ENCODE results near the gene DEPDC5. TPM values are rescaled to one million over a fixed set of nuclear protein-coding genes. Genes with fewer than 3 reads are reported as not detected.

DEPDC5 gene
- total RNA-seq, 4 donors from 2014 or later = 17.5 to 30.4 (median 22.8) TPM

DNA sequence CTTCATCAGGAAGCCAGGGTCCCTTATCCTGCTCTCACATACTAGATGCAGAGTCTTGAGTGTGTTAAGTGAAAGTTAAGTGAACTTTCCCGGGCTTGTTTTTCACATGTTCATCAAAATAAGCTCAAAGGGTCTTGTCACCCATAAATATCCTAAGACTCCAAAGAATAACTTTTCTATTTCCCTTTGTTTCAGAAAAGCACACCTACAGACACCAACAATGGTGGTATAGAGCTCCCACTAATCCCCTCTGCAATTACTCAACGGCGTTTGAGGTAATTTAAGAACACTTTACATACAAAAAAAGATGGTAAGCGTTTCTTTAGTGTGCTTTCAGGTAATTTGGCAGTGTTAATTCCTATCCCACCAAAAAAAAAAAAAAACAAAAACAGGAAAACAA, 6.4 kb upstream of the DEPDC5 start:
- TF ChIP-seq, protein P1, sequence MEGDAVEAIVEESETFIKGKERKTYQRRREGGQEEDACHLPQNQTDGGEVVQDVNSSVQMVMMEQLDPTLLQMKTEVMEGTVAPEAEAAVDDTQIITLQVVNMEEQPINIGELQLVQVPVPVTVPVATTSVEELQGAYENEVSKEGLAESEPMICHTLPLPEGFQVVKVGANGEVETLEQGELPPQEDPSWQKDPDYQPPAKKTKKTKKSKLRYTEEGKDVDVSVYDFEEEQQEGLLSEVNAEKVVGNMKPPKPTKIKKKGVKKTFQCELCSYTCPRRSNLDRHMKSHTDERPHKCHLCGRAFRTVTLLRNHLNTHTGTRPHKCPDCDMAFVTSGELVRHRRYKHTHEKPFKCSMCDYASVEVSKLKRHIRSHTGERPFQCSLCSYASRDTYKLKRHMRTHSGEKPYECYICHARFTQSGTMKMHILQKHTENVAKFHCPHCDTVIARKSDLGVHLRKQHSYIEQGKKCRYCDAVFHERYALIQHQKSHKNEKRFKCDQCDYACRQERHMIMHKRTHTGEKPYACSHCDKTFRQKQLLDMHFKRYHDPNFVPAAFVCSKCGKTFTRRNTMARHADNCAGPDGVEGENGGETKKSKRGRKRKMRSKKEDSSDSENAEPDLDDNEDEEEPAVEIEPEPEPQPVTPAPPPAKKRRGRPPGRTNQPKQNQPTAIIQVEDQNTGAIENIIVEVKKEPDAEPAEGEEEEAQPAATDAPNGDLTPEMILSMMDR (IDR thresholded peaks at IDR 0.05) = no peak
- TF ChIP-seq POLR2A (IDR thresholded peaks at IDR 0.05) = no peak
- no peak for DNase-seq
- 43 to 54% methylated on average over 4 of the region's 4 CpGs for WGBS, 2 donors
- Histone ChIP-seq H3K4me1 (peaks cover 24% of the 10 kb centered on the region in 2 donors), H3K27ac (no peak overlapping the region), H3K36me3 (no peaks in the 10 kb centered on the region), H3K27me3 (no peaks in the 10 kb centered on the region), H3K4me3 (replicated peaks in 1 of 3) (no peak overlapping the region), H3K9me3 (no peaks in the 10 kb centered on the region)
- intact Hi-C loops (cut with DNase I) = no loop called here

DNA sequence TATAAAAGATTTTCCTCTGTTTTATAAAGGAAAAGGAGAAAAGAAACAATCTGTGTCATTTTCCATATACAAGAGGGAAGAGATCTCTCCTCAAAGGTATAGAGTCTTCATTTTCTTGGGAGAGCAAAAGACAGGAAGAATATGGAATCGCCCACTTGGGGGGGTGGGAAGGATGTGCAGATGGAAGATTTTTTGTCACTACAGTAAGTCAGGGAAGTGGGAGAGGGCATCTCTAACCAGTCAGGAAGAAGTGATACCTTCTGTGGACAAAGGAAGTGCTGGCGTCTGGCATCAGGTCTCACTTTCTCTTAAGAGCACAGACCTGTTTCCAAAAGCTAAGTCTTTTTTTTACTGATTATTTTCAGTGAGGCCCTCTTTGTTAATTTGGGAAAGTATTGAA, 5.3 kb upstream of the DEPDC5 start:
- no peak for TF ChIP-seq POLR2A (IDR thresholded peaks at IDR 0.05)
- TF ChIP-seq, protein P1 (IDR thresholded peaks at IDR 0.05) = no peak
- Histone ChIP-seq H3K4me1 (peaks cover 30 to 32% of the 10 kb centered on the region in 2 donors), H3K4me3 (replicated peaks in 1 of 3) (no peak overlapping the region), H3K27ac (no peak overlapping the region), H3K36me3 (no peaks in the 10 kb centered on the region), H3K27me3 (no peaks in the 10 kb centered on the region), H3K9me3 (no peaks in the 10 kb centered on the region)
- no peak for DNase-seq
- 16 to 20% methylated on average over 2 of the region's 2 CpGs for whole genome bisulfite sequencing, 2 donors
- intact Hi-C loops (cut with DNase I) = no loop called here

DNA sequence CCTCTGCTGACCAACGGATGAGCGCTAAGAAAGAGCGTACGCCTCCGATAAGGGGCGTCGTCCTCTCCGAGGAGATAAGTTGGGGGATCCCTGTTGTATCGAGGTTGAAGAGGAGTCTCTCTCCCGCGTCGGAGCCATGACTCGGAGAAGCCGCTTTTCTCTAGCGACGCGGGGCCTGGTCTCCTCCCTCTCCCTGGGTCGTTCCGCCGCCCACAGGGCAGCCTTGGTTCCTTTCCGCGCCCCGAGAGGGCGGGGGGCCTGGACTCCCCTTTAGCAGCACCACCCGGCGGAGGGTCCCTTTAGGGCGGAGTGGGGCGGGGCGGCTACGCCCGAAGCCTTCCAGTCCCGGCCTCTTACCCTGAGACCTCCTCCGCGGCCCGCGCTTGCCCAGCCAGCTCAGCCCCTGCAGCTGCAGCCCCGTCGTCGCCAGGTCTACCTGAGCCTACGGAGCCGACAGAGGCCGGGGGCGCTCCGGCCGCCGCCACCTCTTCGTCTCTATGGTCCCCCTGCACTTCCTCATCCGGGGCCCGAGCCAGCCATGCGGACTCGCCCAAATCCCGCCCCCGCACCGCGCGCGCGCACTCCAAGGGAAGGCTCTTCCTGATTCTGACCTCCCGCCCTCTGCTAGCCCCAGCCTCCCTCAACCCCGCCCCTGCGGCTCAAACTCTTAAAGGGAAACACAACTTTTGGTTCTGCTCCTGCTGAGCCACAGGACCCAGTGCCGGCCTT, 4.0 kb upstream of the DEPDC5 start, which contains the start of gene PRR14L:
TSS of gene PRR14L (minus strand) at position 497 of the 729 bp plus-strand sequence. CDS start 11,272 bp downstream, outside the sequence.
- no peaks in the 10 kb centered on the region for H3K27me3 ChIP-seq
- peak; percentile 99 for DNase-seq
- no peaks in the 10 kb centered on the region for H3K9me3 ChIP-seq
- H3K4me1 ChIP-seq = peaks cover 36 to 39% of the 10 kb centered on the region in 2 donors
- TF ChIP-seq, protein P1 (IDR thresholded peaks at IDR 0.05) = peak in 2 of 6 experiments; percentile 7 to 11
- peak in 1 of 2 donors; percentile 87 for TF ChIP-seq POLR2A (IDR thresholded peaks at IDR 0.05)
- 0 to 1% methylated on average over 27 to 59 of the region's 62 CpGs for WGBS, 2 donors
- peak within 1 kb of the TSS; percentile 52 to 84 (median 81) for H3K4me3 ChIP-seq (replicated peaks in 1 of 3)
- intact Hi-C loops (cut with DNase I) = loop anchor here (5.0 to 10.0 kb wide), 2 partner anchors 85 to 193 kb away; partner anchors contain the start of genes PISD and YWHAH
- peak within 1 kb of the TSS; percentile 55 to 84 (median 62) for H3K27ac ChIP-seq
- H3K36me3 ChIP-seq = no peaks in the 10 kb centered on the region

DNA sequence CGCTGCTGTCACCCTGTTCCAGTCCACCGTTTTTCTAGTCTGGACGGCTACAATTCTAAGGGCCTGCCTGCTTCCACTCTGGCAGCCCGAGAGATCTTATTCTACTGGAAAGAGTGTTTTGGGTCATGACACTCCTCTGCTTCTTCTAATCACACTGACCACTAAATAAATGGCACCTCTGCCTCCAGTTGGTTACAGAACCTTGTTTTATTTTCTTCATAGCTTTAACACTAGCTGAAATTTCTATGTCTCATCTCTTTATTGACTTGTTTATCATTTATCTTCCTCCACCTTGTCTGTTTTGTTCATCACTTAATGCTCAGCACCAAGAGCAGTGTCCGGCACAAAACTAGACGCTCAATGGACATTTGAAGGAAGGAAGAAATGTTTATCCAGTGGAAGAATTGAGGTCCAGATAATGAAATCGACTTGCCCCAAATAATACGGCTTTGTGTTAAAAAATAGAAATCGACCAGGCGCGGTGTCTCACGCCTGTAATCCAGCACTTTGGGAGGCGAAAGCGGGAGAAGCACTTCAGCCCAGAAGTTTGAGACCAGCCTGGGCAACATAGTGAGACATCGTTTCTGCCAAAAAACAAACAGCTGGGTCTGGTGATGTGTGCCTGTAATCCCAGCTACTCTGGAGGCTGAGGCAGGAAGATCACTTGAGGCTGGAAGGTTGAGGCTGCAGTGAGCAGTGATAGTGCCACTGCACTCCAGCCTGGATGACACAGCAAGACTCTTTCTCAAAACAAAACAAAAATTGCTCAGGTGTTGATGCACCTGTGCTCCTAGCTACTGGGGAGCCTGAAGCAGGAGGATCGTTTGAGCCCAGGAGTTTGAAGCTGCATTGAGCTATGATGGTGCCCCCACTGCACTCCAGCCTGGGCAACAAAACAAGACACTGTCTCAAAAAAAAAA, 3.2 kb upstream of the DEPDC5 start:
- Histone ChIP-seq H3K9me3 (no peaks in the 10 kb centered on the region), H3K4me3 (replicated peaks in 1 of 3) (peak overlapping the region in 1 of 3 donors; percentile 84), H3K36me3 (no peaks in the 10 kb centered on the region), H3K27me3 (no peaks in the 10 kb centered on the region), H3K27ac (peak overlapping the region in 2 of 3 donors; percentile 58 to 84), H3K4me1 (peaks cover 37 to 44% of the 10 kb centered on the region in 2 donors)
- intact Hi-C loops (cut with DNase I) = loop anchor here (5.0 to 10.0 kb wide), 2 partner anchors 86 to 192 kb away; partner anchors contain the start of genes PISD and YWHAH
- TF ChIP-seq POLR2A (IDR thresholded peaks at IDR 0.05) = no peak
- TF ChIP-seq, protein P1 (IDR thresholded peaks at IDR 0.05) = no peak
- 63 to 65% methylated on average over 16 of the region's 16 CpGs for WGBS, 2 donors
- DNase-seq = no peak
